Calu3 (cell line): Measurements from ENCODE around the gene PLAGL1. TPM values are rescaled to one million over a fixed set of nuclear protein-coding genes. Genes with fewer than 3 reads are reported as not detected.

Experiments used
- BruUV-seq: library from RNA; stranded (reverse); fragments of 400-500 nt; replicated peaks from 2 replicates; lab custom pipeline; 2021; lab: Mats Ljungman, UMichigan
- CTCF ChIA-PET: fragments of 300-600 bp; sonication (Branson Sonifier 250); formaldehyde crosslinking; loops from one replicate; lab custom pipeline; 2022; ENCODE audit warnings: antibody characterized with exemption; lab: Charles Lee
- DNase-seq: peaks from one replicate; pipeline ENCODE4 v3.0.0; 2022
- H3K27ac Mint-ChIP-seq: one replicate; pipeline ENCODE4 v1.8.0; 2022; ENCODE audit warnings: mixed read lengths; ENCODE audit not compliant: unreplicated experiment
- H3K27me3 Mint-ChIP-seq: one replicate; pipeline ENCODE4 v1.8.0; 2022; ENCODE audit warnings: mixed read lengths; ENCODE audit not compliant: unreplicated experiment
- H3K36me3 Mint-ChIP-seq: one replicate; pipeline ENCODE4 v1.8.0; 2022; ENCODE audit warnings: mild to moderate bottlenecking, moderate library complexity, mixed read lengths; ENCODE audit not compliant: insufficient read depth, unreplicated experiment
- H3K4me1 Mint-ChIP-seq: one replicate; pipeline ENCODE4 v1.8.0; 2022; ENCODE audit warnings: mild to moderate bottlenecking, low read depth, mixed read lengths; ENCODE audit not compliant: unreplicated experiment
- H3K4me3 Mint-ChIP-seq: one replicate; pipeline ENCODE4 v1.8.0; 2022; ENCODE audit warnings: mild to moderate bottlenecking, low read depth, moderate library complexity, mixed read lengths; ENCODE audit not compliant: unreplicated experiment
- H3K9me3 Mint-ChIP-seq: one replicate; pipeline ENCODE4 v1.8.0; 2022; ENCODE audit warnings: low read depth, mixed read lengths; ENCODE audit not compliant: unreplicated experiment
- CTCF ChIP-seq: fragments of 200-600 bp; IDR thresholded peaks from one replicate; pipeline ENCODE4 v1.8.0; 2022; ENCODE audit warnings: antibody characterized with exemption; ENCODE audit not compliant: unreplicated experiment
- intact Hi-C: fragments of 100-400 bp; cut with micrococcal nuclease; formaldehyde crosslinking; loops from one replicate; pipeline ENCODE4 v1.10.0; 2022; ENCODE audit not compliant: unreplicated experiment
- total RNA-seq: library from RNA; stranded (reverse); gene quantifications from 2 replicates; pipeline ENCODE4 v1.2.3, GENCODE V29; 2022

PLAGL1 gene
- total RNA-seq, 1 experiment from 2014 or later, result 9.8 TPM

- no peak for DNase-seq
- Mint-ChIP-seq H3K27ac (no peak overlapping the region), H3K36me3 (no peaks in the 10 kb centered on the region), H3K4me3 (no peak overlapping the region), H3K9me3 (peaks cover 5% of the 10 kb centered on the region), H3K27me3 (no peaks in the 10 kb centered on the region), H3K4me1 (no peaks in the 10 kb centered on the region)
- no TSS peak for BruUV-seq
- TF ChIP-seq CTCF, result no peak
- CTCF ChIA-PET, result no interaction called here
- intact Hi-C loops, result no loop called here
Measured at GRCh38 chr6:143952060-143952778, 55.8 kb downstream of the PLAGL1 start.

- Mint-ChIP-seq H3K4me1 (no peaks in the 10 kb centered on the region), H3K27me3 (no peaks in the 10 kb centered on the region), H3K4me3 (no peak overlapping the region), H3K36me3 (no peaks in the 10 kb centered on the region), H3K9me3 (peaks cover 5% of the 10 kb centered on the region), H3K27ac (no peak overlapping the region)
- no peak for DNase-seq
- TF ChIP-seq CTCF, result no peak
- BruUV-seq, result no TSS peak
- intact Hi-C loops, result no loop called here
- CTCF ChIA-PET, result no interaction called here
Measured at GRCh38 chr6:143950875-143951274, 57.2 kb downstream of the PLAGL1 start.

- Mint-ChIP-seq H3K36me3 (no peaks in the 10 kb centered on the region), H3K4me3 (no peak overlapping the region), H3K4me1 (no peaks in the 10 kb centered on the region), H3K9me3 (peaks cover 5% of the 10 kb centered on the region), H3K27me3 (no peaks in the 10 kb centered on the region), H3K27ac (no peak overlapping the region)
- CTCF ChIA-PET, result no interaction called here
- intact Hi-C loops, result loop anchor here (10.0 kb wide), 1 partner anchor 145 kb away; the partner anchor contains the start of gene SF3B5
- TF ChIP-seq CTCF, result no peak
- no TSS peak for BruUV-seq
- no peak for DNase-seq
Measured at GRCh38 chr6:143949962-143950361, 58.1 kb downstream of the PLAGL1 start.

- CTCF ChIA-PET, result no interaction called here
- H3K4me1 Mint-ChIP-seq, result no peaks in the 10 kb centered on the region
- no TSS peak for BruUV-seq
- no peaks in the 10 kb centered on the region for H3K27me3 Mint-ChIP-seq
- no peaks in the 10 kb centered on the region for H3K36me3 Mint-ChIP-seq
- H3K9me3 Mint-ChIP-seq, result peaks cover 5% of the 10 kb centered on the region
- no peak overlapping the region for H3K4me3 Mint-ChIP-seq
- DNase-seq, result no peak
- H3K27ac Mint-ChIP-seq, result no peak overlapping the region
- TF ChIP-seq CTCF, result no peak
- intact Hi-C loops, result loop anchor here (10.0 kb wide), 1 partner anchor 145 kb away; the partner anchor contains the start of gene SF3B5
Measured at GRCh38 chr6:143949535-143949934, 58.5 kb downstream of the PLAGL1 start.
